NT2/D1 (cell line): Measurements from ENCODE around the gene LRRC32.

Source experiments
- SUZ12 ChIP-seq: IDR thresholded peaks from 2 replicates; pipeline ENCODE4 v1.6.1; 2011; ENCODE audit not compliant: insufficient read length, insufficient read depth; ENCODE audit errors: extremely low read depth
- YY1 ChIP-seq: IDR thresholded peaks from 2 replicates; pipeline ENCODE4 v1.6.1; 2011; ENCODE audit not compliant: insufficient read length, insufficient read depth
- ZNF274 ChIP-seq: IDR thresholded peaks from 2 replicates; pipeline ENCODE4 v1.6.1; 2011; ENCODE audit warnings: mild to moderate bottlenecking, low read depth, low read length

- TF ChIP-seq ZNF274: no peak
- no peak for TF ChIP-seq SUZ12
- no peak for TF ChIP-seq YY1
Observed at GRCh38 chr11:76676636-76677457, 6.3 kb upstream of the LRRC32 start.
